Stimulated activated naive CD4-positive, alpha-beta T cell (primary cell): ENCODE data around the gene TRIM73.
"Not testable (repeated sequence)": the region's sequence is repeated elsewhere in the genome, so short reads cannot be mapped to it uniquely, and the experiment has no call there.

ENCODE experiments used
- DNase-seq, 6 experiments: peaks; one replicate each; lab custom pipeline; 2025; lab: John Stamatoyannopoulos, UW

Gene TRIM73

GRCh38 chr7:75415829-75416373 is 20.5 kb downstream of the TRIM73 start:
- DNase-seq = not testable (repeated sequence)

- DNase-seq = not testable (repeated sequence)
These were observed 21.4 kb downstream of the TRIM73 start for GRCh38 chr7:75416787-75417186.

- not testable (repeated sequence) for DNase-seq
These were observed 22.9 kb downstream of the TRIM73 start for GRCh38 chr7:75418292-75418858.

GRCh38 chr7:75419210-75419609 is 23.8 kb downstream of the TRIM73 start:
- DNase-seq = not testable (repeated sequence)

GRCh38 chr7:75419693-75420092 is 24.3 kb downstream of the TRIM73 start:
- DNase-seq = not testable (repeated sequence)

DNA sequence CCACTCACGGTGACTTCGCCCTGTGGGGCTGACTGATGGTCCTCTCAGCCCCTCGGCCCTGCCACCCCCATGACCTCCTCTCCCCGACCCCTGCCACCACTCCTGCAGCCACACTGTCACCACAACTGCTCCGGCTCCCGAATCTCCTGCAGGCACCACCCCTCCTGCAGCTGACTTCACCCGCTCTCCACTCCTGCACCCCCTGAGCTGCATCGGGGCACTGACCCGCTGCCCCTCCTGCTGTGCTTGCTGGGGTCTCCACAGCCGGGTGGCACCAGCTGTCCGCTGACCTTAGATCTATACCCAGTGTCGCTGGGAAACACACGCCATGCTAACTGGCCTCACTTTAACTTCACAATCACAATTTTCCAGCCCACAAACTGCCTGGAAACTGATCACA is 24.7 kb downstream of the TRIM73 start:
- not testable (repeated sequence) for DNase-seq

DNA sequence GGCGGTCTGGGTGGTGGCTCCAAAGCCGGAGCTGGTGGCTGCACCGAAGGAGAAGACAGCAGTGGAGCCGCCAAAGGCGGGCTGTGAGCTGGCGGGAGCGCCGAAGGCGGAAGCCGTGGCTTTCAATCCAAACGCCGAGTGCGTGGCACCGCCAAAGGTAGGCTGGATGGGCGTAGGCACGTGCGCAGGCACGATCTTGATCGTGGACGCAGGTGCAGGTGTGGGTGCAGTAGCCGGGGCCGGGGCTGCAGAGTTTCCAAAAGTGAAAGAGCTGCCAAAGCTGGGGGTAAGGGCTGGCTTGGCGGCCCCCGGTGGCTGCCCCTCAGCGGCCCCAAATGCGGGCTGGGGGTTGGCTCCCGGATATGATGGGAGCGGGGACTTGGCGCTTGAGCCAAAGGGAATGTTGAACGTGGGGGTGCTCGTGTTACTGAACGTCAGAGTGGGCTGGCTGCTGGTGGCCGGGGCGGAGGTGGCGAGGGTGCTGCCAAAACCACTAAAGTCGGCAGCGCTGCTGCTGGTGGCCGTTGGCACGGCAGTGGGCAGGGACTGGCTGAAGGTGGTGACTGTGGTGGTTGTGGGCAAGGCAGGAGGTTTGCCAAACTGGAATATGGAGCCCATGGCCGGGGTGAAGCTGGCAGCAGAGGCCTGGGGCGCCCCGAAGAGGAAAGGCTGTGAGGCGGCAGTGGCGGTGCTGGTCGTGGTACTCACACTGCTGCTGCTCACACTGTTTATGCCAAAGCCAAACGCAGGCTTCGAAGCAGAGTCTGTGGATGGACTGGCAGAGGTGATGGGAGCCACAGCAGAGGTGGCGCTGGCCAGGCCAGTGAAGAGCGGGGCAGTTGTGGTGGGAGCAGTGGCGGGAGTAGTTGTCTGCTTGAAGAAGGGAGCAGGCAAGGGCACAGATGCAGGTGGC is 26.6 kb downstream of the TRIM73 start:
- DNase-seq = not testable (repeated sequence)

DNA sequence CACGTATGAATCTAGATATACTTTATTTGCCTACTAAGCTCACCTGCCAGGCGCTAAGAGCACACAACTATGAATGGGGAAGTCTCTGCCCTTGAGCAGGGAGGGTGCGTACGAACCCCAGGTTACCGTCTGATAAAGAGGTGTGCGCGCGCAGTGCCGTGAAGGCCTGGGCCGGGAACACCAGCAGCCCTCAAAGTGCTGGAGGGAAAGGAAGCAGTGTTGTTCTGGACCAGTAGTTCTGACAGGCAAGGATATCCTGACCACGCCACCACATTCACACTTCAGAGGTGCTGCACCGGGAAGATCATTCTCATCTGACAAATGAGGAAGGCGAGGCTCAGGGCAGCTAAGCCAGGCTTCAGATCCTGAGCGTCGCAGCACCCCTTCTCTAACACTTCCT is 28.1 kb downstream of the TRIM73 start:
- DNase-seq = not testable (repeated sequence)

DNA sequence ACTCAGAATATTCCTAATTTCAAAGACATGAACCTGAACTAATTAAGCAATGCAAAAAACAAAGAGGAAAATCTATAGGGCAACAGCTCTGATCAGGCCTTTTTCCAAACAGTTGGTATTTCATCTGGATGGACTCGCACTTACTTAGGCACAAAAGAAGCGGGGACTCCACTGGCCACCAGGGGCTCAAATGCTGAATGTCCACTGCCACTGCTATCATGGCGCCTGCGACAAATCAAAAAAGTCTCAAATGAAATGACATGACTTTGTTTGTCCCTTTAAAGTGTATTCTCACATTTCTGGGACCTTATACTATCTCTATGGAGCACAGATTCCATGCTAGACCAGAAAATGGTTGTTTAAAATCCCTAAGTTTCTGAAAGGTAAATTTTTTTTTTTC is 43.6 kb downstream of the TRIM73 start:
- DNase-seq = not testable (repeated sequence)

- peak in 1 of 6 experiments; percentile 7 for DNase-seq
These were observed 46.7 kb downstream of the TRIM73 start for GRCh38 chr7:75442101-75442464.

- peak; percentile 6 to 69 (median 56) for DNase-seq
These were observed 47.2 kb downstream of the TRIM73 start for GRCh38 chr7:75442465-75443111.

DNA sequence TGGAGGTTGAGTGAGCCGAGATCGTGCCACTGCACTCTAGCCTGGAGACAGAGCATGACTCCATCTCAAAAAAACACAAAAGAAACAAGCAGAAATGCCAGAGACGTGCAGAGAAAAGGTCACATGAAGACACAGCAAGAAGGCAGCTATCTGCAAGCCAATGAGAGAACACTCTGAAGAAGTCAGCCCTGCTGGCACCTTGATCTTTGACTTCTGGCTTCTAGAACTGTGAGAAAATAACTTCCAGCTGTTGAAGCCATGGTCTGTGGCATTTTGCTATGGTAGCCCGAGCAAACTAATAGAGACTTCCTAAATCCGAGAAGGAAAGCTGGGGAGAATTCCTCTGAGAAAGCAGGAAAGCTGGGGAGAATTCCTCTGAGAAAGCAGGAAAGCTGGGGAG is 54.5 kb downstream of the TRIM73 start:
- not testable (repeated sequence) for DNase-seq

DNA sequence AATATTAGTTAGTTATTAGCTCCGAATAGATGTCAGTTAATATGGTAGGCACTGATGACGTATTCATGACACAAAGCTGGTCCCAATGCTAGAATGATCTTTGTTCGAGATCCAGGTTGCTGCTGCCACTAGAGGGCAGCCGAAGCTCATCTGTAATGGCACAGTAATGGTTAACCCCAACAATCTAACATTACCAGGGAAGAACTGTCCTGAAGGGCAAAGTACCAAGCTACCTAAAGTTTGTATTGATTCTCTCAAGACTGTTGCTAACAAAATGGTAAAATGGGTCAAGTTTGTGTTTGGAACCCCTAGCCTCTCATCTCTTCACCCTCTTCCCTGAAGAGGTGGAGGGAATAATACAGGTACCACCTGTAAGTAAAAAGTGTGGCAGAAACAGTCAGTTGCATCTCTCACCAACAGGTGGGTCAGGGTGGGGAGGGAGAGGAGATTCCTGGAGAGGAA is 57.1 kb downstream of the TRIM73 start:
- DNase-seq = peak in 2 of 6 experiments; percentile 20 to 48
